Keratinocyte (primary cell): Measurements from ENCODE around the gene KLHL20. TPM values are rescaled to one million over a fixed set of nuclear protein-coding genes. Genes with fewer than 3 reads are reported as not detected.

Experiments used
- DNase-seq: peaks from one replicate; pipeline ENCODE4 v3.0.0-alpha.2; 2011; ENCODE audit warnings: low read depth, missing footprints, low spot score
- FAIRE-seq: peaks from 2 replicates; lab custom pipeline; 2011; peaks lifted over from hg19 to GRCh38; lab: Jason Lieb, UNC
- H2AFZ ChIP-seq: 2 replicates; pipeline ENCODE4 v1.6.0; 2012; ENCODE audit warnings: low read length, control low read depth, inconsistent platforms; ENCODE audit not compliant: control insufficient read depth
- H3K27ac ChIP-seq: 2 replicates; pipeline ENCODE4 v1.5.1; 2011; ENCODE audit warnings: low read length; ENCODE audit not compliant: control insufficient read depth, insufficient read depth
- H3K27me3 ChIP-seq: 3 replicates; pipeline ENCODE4 v1.6.0; 2011; ENCODE audit warnings: low read length; ENCODE audit not compliant: control insufficient read depth, insufficient read depth; ENCODE audit errors: extremely low read depth
- H3K36me3 ChIP-seq, 2 experiments: 2 replicates in 1 of 2; 3 replicates in 1 of 2; pipeline ENCODE4 v1.5.1; 2011; ENCODE audit warnings: low read length in 2 of 2, mild to moderate bottlenecking in 1 of 2; ENCODE audit not compliant: control insufficient read depth in 2 of 2, insufficient read depth in 2 of 2; ENCODE audit errors: extremely low read depth in 1 of 2
- H3K4me1 ChIP-seq: 3 replicates; pipeline ENCODE4 v1.5.1; 2011; ENCODE audit warnings: low read length; ENCODE audit not compliant: control insufficient read depth, insufficient read depth; ENCODE audit errors: extremely low read depth
- H3K4me2 ChIP-seq: 3 replicates; pipeline ENCODE4 v1.6.0; 2011; ENCODE audit warnings: low read depth, low read length; ENCODE audit not compliant: control insufficient read depth, insufficient read depth; ENCODE audit errors: extremely low read depth
- H3K4me3 ChIP-seq, 3 experiments: fragments of 200-600 bp in 1 of 3; sonication (generic) in 1 of 3; 2 replicates in 2 of 3; 3 replicates in 1 of 3; pipeline ENCODE4 v1.5.1; 2011 to 2016; ENCODE audit warnings: low read length in 3 of 3, mild to moderate bottlenecking in 3 of 3, control low read depth in 2 of 3, inconsistent platforms in 1 of 3, low read depth in 1 of 3, mixed read lengths in 1 of 3, mixed run types in 1 of 3, moderate library complexity in 1 of 3; ENCODE audit not compliant: control insufficient read depth in 2 of 3, insufficient read depth in 2 of 3; ENCODE audit errors: extremely low read depth in 1 of 3
- H3K79me2 ChIP-seq: 2 replicates; pipeline ENCODE4 v1.6.0; 2012; ENCODE audit warnings: low read length; ENCODE audit not compliant: control insufficient read depth, insufficient read depth
- H3K9ac ChIP-seq: 3 replicates; pipeline ENCODE4 v1.6.0; 2011; ENCODE audit warnings: low read length; ENCODE audit not compliant: control insufficient read depth, insufficient read depth; ENCODE audit errors: extremely low read depth
- H3K9me1 ChIP-seq: 3 replicates; pipeline ENCODE4 v1.6.0; 2011; ENCODE audit warnings: low read length; ENCODE audit not compliant: control insufficient read depth, insufficient read depth; ENCODE audit errors: extremely low read depth
- H3K9me3 ChIP-seq: 2 replicates; pipeline ENCODE4 v1.5.1; 2012; ENCODE audit warnings: low read depth, low read length; ENCODE audit not compliant: control insufficient read depth
- H4K20me1 ChIP-seq: 3 replicates; pipeline ENCODE4 v1.6.0; 2011; ENCODE audit warnings: low read length; ENCODE audit not compliant: control insufficient read depth, insufficient read depth; ENCODE audit errors: extremely low read depth
- EZH2 ChIP-seq: IDR thresholded peaks from one replicate; pipeline ENCODE4 v1.6.1; 2012; ENCODE audit warnings: inconsistent platforms, mild to moderate bottlenecking, low read length, moderate library complexity
- dilution Hi-C: fragments of 300-500 bp; cut with MboI; formaldehyde crosslinking; loops from one replicate; pipeline ENCODE4 v1.7.0; 2020; ENCODE audit warnings: low sequenced_read_pairs; ENCODE audit not compliant: extremely low pct_ligation_motif_present
- polyA plus RNA-seq, 5 experiments: library from polyadenylated mRNA; depleted of rRNA in 3 of 5; stranded (reverse) in 3 of 5; stranded (forward) in 1 of 5; unstranded in 1 of 5; fragments of >200 nt; gene quantifications; 1 replicate in 1 of 5; 2 replicates in 3 of 5; 3 replicates in 1 of 5; pipeline versions ENCODE4 v1.2.1 to v1.2.3, GENCODE V29; 2011 to 2012; ENCODE audit warnings: missing spikeins in 2 of 5, low read depth in 1 of 5, low replicate concordance in 1 of 5
- TF ChIP-seq, protein P1 (sequence below), 3 experiments: IDR thresholded peaks in 1 of 3; conservative IDR thresholded peaks in 1 of 3; optimal IDR thresholded peaks in 1 of 3; 2 replicates in 2 of 3; 3 replicates in 1 of 3; pipeline versions ENCODE3 to v1.5.1; 2011; ENCODE audit warnings: low read length in 3 of 3, mild to moderate bottlenecking in 3 of 3, moderate library complexity in 2 of 3, control low read depth in 1 of 3, inconsistent platforms in 1 of 3; ENCODE audit not compliant: insufficient read depth in 2 of 3; ENCODE audit errors: extremely low read depth in 1 of 3

Gene KLHL20
- polyA plus RNA-seq, 1 donor (not counting 4 experiments of a cell fraction or from before 2014, with no cell fraction given): 17.4 TPM

DNA sequence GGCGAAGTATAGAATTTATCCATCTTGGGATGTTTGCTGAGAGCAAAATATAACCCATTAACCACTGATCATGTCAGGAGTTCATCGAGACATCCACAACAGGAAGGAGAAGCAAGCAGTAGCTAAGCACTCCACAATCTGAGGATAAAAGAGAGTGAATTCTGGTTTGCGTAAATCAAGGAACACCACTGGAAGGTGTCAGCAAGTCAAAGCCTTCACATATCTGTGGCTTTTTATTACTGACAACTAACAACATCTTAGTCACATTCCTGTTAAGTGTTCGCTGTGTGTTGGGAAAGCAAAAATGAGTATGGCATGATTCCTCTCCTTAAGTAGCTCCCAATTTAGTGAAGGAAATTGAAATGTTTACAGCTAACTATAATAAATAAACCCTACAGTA is 65.2 kb downstream of the KLHL20 start:
- DNase-seq: no peak
- Histone ChIP-seq H3K9ac (no peak overlapping the region), H2AFZ (no peak overlapping the region), H3K4me1 (no peaks in the 10 kb centered on the region), H3K36me3 (peaks cover 0 to 3% of the 10 kb centered on the region in 2 experiments), H3K4me3 (no peak overlapping the region), H3K27me3 (no peaks in the 10 kb centered on the region), H3K27ac (no peak overlapping the region), H3K79me2 (no peaks in the 10 kb centered on the region), H3K9me1 (no peaks in the 10 kb centered on the region), H3K9me3 (no peaks in the 10 kb centered on the region), H4K20me1 (no peaks in the 10 kb centered on the region), H3K4me2 (no peak overlapping the region)
- dilution Hi-C loops: no loop called here
- no peak for FAIRE-seq
- TF ChIP-seq, protein P1, sequence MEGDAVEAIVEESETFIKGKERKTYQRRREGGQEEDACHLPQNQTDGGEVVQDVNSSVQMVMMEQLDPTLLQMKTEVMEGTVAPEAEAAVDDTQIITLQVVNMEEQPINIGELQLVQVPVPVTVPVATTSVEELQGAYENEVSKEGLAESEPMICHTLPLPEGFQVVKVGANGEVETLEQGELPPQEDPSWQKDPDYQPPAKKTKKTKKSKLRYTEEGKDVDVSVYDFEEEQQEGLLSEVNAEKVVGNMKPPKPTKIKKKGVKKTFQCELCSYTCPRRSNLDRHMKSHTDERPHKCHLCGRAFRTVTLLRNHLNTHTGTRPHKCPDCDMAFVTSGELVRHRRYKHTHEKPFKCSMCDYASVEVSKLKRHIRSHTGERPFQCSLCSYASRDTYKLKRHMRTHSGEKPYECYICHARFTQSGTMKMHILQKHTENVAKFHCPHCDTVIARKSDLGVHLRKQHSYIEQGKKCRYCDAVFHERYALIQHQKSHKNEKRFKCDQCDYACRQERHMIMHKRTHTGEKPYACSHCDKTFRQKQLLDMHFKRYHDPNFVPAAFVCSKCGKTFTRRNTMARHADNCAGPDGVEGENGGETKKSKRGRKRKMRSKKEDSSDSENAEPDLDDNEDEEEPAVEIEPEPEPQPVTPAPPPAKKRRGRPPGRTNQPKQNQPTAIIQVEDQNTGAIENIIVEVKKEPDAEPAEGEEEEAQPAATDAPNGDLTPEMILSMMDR (optimal IDR thresholded peaks at IDR 0.05 in 1 of 3, IDR thresholded peaks at IDR 0.05 in 1 of 3, conservative IDR thresholded peaks at IDR 0.05 in 1 of 3; ENCODE audit: extremely low read depth in 1 of 3, insufficient read depth in 2 of 3, low read length in 3 of 3): no peak
- no peak for TF ChIP-seq EZH2

DNA sequence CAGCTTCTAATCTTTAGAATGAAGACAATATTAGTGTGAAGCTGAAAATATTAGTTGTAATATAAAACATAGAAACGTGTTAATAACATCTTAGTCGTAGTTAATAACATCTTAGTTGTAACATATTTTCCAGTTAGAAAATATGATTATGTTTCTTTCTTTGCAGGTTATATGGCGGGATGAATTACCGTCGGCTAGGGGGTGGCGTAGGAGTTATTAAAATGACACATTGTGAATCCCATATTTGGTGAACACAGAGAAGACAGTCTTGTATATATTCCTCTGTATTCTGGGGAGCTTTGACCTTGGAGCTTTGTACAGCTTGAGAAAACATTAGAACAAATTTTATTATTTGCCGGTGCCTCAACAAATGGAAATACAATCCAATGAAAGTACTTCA is 70.2 kb downstream of the KLHL20 start:
- DNase-seq: no peak
- Histone ChIP-seq H3K36me3 (peaks cover 0 to 4% of the 10 kb centered on the region in 2 experiments), H4K20me1 (no peaks in the 10 kb centered on the region), H3K4me1 (no peaks in the 10 kb centered on the region), H3K27ac (no peak overlapping the region), H3K27me3 (no peaks in the 10 kb centered on the region), H3K9me1 (no peaks in the 10 kb centered on the region), H3K79me2 (no peaks in the 10 kb centered on the region), H3K4me3 (no peak overlapping the region), H2AFZ (no peak overlapping the region), H3K4me2 (no peak overlapping the region), H3K9ac (no peak overlapping the region), H3K9me3 (no peaks in the 10 kb centered on the region)
- FAIRE-seq: no peak
- dilution Hi-C loops: no loop called here
- TF ChIP-seq EZH2: no peak
- TF ChIP-seq, protein P1 (optimal IDR thresholded peaks at IDR 0.05 in 1 of 3, IDR thresholded peaks at IDR 0.05 in 1 of 3, conservative IDR thresholded peaks at IDR 0.05 in 1 of 3; ENCODE audit: extremely low read depth in 1 of 3, insufficient read depth in 2 of 3, low read length in 3 of 3): no peak
